H1 (cell line): Measurements from ENCODE around the gene JPH2. TPM values are rescaled to one million over a fixed set of nuclear protein-coding genes. Genes with fewer than 3 reads are reported as not detected.

Source experiments
- CTCF ChIA-PET: fragments of 300-600 bp; sonication (Branson Sonifier 250); formaldehyde crosslinking; loops from one replicate; lab custom pipeline; 2021; ENCODE audit not compliant: partially characterized antibody; lab: Charles Lee
- POLR2A ChIA-PET: fragments of 300-600 bp; sonication (Branson Sonifier 250); formaldehyde crosslinking; loops from one replicate; lab custom pipeline; 2021; ENCODE audit warnings: inconsistent platforms; ENCODE audit not compliant: partially characterized antibody; lab: Charles Lee
- DNase-seq, 2 experiments: peaks; one replicate each; pipeline versions ENCODE4 v3.0.0 to v3.0.0-alpha.2; 2010 to 2022; ENCODE audit warnings: low spot score in 2 of 2, low read depth in 1 of 2, mixed read lengths in 1 of 2
- FAIRE-seq: peaks from 2 replicates; lab custom pipeline; 2011; peaks lifted over from hg19 to GRCh38; lab: Jason Lieb, UNC
- H2AFZ ChIP-seq: 2 replicates; pipeline ENCODE4 v1.8.1; 2012; ENCODE audit warnings: low read length, inconsistent platforms
- H2AK5ac ChIP-seq: 2 replicates; pipeline ENCODE4 v1.6.1; 2013; ENCODE audit warnings: low read depth, low read length
- H2BK120ac ChIP-seq: replicated peaks from 2 replicates; pipeline ENCODE3; 2013; ENCODE audit warnings: low read depth, low read length, inconsistent platforms
- H2BK12ac ChIP-seq: 2 replicates; pipeline ENCODE4 v1.6.1; 2013; ENCODE audit warnings: low read depth, low read length
- H2BK15ac ChIP-seq: 2 replicates; pipeline ENCODE4 v1.6.1; 2013; ENCODE audit warnings: low read length
- H2BK20ac ChIP-seq: 2 replicates; pipeline ENCODE4 v1.6.1; 2013; ENCODE audit warnings: low read length
- H2BK5ac ChIP-seq: 2 replicates; pipeline ENCODE4 v1.6.1; 2013; ENCODE audit warnings: low read depth, low read length
- H3K14ac ChIP-seq: 2 replicates; pipeline ENCODE4 v1.6.1; 2013; ENCODE audit warnings: inconsistent platforms; ENCODE audit not compliant: insufficient read length
- H3K18ac ChIP-seq: 2 replicates; pipeline ENCODE4 v1.6.1; 2013; ENCODE audit warnings: low read length; ENCODE audit errors: extremely low read depth
- H3K23ac ChIP-seq: 2 replicates; pipeline ENCODE4 v1.6.1; 2013; ENCODE audit warnings: inconsistent platforms; ENCODE audit not compliant: insufficient read length
- H3K23me2 ChIP-seq: 2 replicates; pipeline ENCODE4 v1.6.1; 2013; ENCODE audit warnings: low read depth, low read length
- H3K27ac ChIP-seq: 2 replicates; pipeline ENCODE4 v1.6.1; 2011; ENCODE audit warnings: low read depth, low read length, inconsistent platforms
- H3K27me3 ChIP-seq, 4 experiments: replicated peaks in 1 of 4; 1 replicate in 1 of 4; 2 replicates in 3 of 4; pipeline versions ENCODE4 v1.6.1 to v1.8.1; 2011 to 2013; ENCODE audit warnings: low read length in 3 of 4, mild to moderate bottlenecking in 3 of 4, inconsistent platforms in 2 of 4, mixed read lengths in 2 of 4, moderate library complexity in 1 of 4; ENCODE audit not compliant: control insufficient read depth in 3 of 4, insufficient read depth in 3 of 4; ENCODE audit errors: extremely low read depth in 1 of 4
- H3K36me3 ChIP-seq, 4 experiments: 2 replicates each; pipeline versions ENCODE4 v1.6.1 to v1.8.1; 2011 to 2013; ENCODE audit warnings: mild to moderate bottlenecking in 4 of 4, low read length in 3 of 4, moderate library complexity in 2 of 4, control low read depth in 1 of 4, inconsistent platforms in 1 of 4; ENCODE audit not compliant: insufficient read depth in 4 of 4, control insufficient read depth in 2 of 4
- H3K4ac ChIP-seq: replicated peaks from 2 replicates; pipeline ENCODE3; 2013; ENCODE audit warnings: low read length, low read depth, mixed read lengths, inconsistent platforms; ENCODE audit not compliant: insufficient read length
- H3K4me1 ChIP-seq, 4 experiments: replicated peaks in 1 of 4; 1 replicate in 1 of 4; 2 replicates in 3 of 4; pipeline versions ENCODE4 v1.6.1 to v1.8.1; 2011 to 2013; ENCODE audit warnings: low read length in 3 of 4, inconsistent platforms in 2 of 4, mixed read lengths in 1 of 4; ENCODE audit not compliant: insufficient read depth in 4 of 4, control insufficient read depth in 3 of 4
- H3K4me2 ChIP-seq, 2 experiments: 2 replicates each; pipeline versions ENCODE4 v1.6.1 to v1.8.1; 2011 to 2013; ENCODE audit warnings: low read depth in 2 of 2, low read length in 2 of 2, control low read depth in 1 of 2, inconsistent platforms in 1 of 2, mild to moderate bottlenecking in 1 of 2; ENCODE audit not compliant: insufficient read depth in 1 of 2
- H3K4me3 ChIP-seq, 4 experiments: fragments of 200-600, 300-600 bp in 1 of 4; sonication (generic), shearing (Covaris generic), sonication (Bioruptor Twin) in 1 of 4; 2 replicates each; pipeline versions ENCODE4 v1.5.1 to v1.8.1; 2011 to 2016; ENCODE audit warnings: low read length in 4 of 4, low read depth in 3 of 4, control low read depth in 2 of 4, inconsistent platforms in 2 of 4, mild to moderate bottlenecking in 2 of 4, mixed read lengths in 1 of 4, moderate library complexity in 1 of 4; ENCODE audit not compliant: insufficient read depth in 2 of 4; ENCODE audit errors: extremely low read depth in 1 of 4
- H3K56ac ChIP-seq: replicated peaks from 2 replicates; pipeline ENCODE3; 2013; ENCODE audit warnings: low read depth, mild to moderate bottlenecking, mixed read lengths, low read length, inconsistent platforms; ENCODE audit not compliant: insufficient read length
- H3K79me1 ChIP-seq: 2 replicates; pipeline ENCODE4 v1.6.1; 2013; ENCODE audit warnings: low read depth, low read length, control low read depth
- H3K79me2 ChIP-seq, 2 experiments: 2 replicates each; pipeline versions ENCODE4 v1.6.1 to v1.8.1; 2012 to 2013; ENCODE audit warnings: low read length in 2 of 2, mild to moderate bottlenecking in 2 of 2, inconsistent platforms in 1 of 2; ENCODE audit not compliant: insufficient read depth in 2 of 2, control insufficient read depth in 1 of 2
- H3K9ac ChIP-seq, 4 experiments: replicated peaks in 1 of 4; 1 replicate in 1 of 4; 2 replicates in 3 of 4; pipeline versions ENCODE4 v1.6.1 to v1.8.1; 2011 to 2013; ENCODE audit warnings: low read depth in 3 of 4, low read length in 3 of 4, control low read depth in 2 of 4, mild to moderate bottlenecking in 2 of 4, moderate library complexity in 2 of 4, inconsistent platforms in 1 of 4; ENCODE audit errors: extremely low read depth in 1 of 4
- H3K9me3 ChIP-seq, 2 experiments: 2 replicates each; pipeline versions ENCODE4 v1.6.1 to v1.8.1; 2012 to 2013; ENCODE audit warnings: mild to moderate bottlenecking in 2 of 2, moderate library complexity in 2 of 2, control low read depth in 1 of 2, inconsistent platforms in 1 of 2, low read depth in 1 of 2, low read length in 1 of 2, mixed read lengths in 1 of 2; ENCODE audit not compliant: insufficient read depth in 2 of 2
- H4K20me1 ChIP-seq, 2 experiments: replicated peaks in 1 of 2; 2 replicates each; pipeline versions ENCODE3 to v1.8.1; 2011 to 2013; ENCODE audit warnings: inconsistent platforms in 2 of 2, low read length in 2 of 2, mild to moderate bottlenecking in 1 of 2; ENCODE audit not compliant: insufficient read depth in 2 of 2, control insufficient read depth in 1 of 2
- H4K5ac ChIP-seq: 2 replicates; pipeline ENCODE4 v1.6.1; 2013; ENCODE audit warnings: low read length, low read depth, mixed read lengths, inconsistent platforms; ENCODE audit not compliant: insufficient read length
- H4K8ac ChIP-seq: 2 replicates; pipeline ENCODE4 v1.8.0; 2013; ENCODE audit warnings: mild to moderate bottlenecking, moderate library complexity, low read length, inconsistent platforms; ENCODE audit not compliant: insufficient read depth; ENCODE audit errors: extremely low read depth
- H4K91ac ChIP-seq: replicated peaks from 2 replicates; pipeline ENCODE3; 2013; ENCODE audit warnings: low read length, mixed read lengths, inconsistent platforms; ENCODE audit not compliant: insufficient read length
- NANOG ChIP-seq: IDR thresholded peaks from 2 replicates; pipeline ENCODE4 v1.6.1; 2011; ENCODE audit warnings: low read length, low read depth, mild to moderate bottlenecking, inconsistent platforms; ENCODE audit not compliant: insufficient read depth, poor library complexity, severe bottlenecking
- WGBS, 2 experiments: shearing (Covaris generic) in 1 of 2; methylation state at CpG; one replicate each; pipeline versions ENCODE4 v1.1.6 to v1.1.7; 2013 to 2015; ENCODE audit warnings: low lambda C conversion rate in 2 of 2, mixed read lengths in 2 of 2, inconsistent platforms in 1 of 2, low coverage in 1 of 2, missing lambda C conversion rate in 1 of 2; ENCODE audit not compliant: insufficient replicate concordance in 2 of 2, insufficient coverage in 1 of 2, insufficient read length in 1 of 2; ENCODE audit errors: extremely low coverage in 1 of 2, missing lambda C conversion rate in 1 of 2; 5-methylcytosine and 5-hydroxymethylcytosine counted together
- polyA plus RNA-seq, 7 experiments: library from polyadenylated mRNA; depleted of rRNA in 3 of 7; stranded (reverse) in 5 of 7; unstranded in 2 of 7; fragments of >200 nt in 5 of 7; fragments of 200-250 nt in 2 of 7; gene quantifications; 1 replicate in 5 of 7; 2 replicates in 1 of 7; 4 replicates in 1 of 7; pipeline versions ENCODE4 v1.2.1 to v1.2.3, GENCODE V29; 2011 to 2013; ENCODE audit warnings: missing spikeins in 2 of 7, mixed read lengths in 2 of 7
- total RNA-seq: library from RNA; stranded (reverse); fragmentation: NEBNext Ultra II Directional; extraction: Animal tissue kit (Norgen Biotek cat#: 25700); gene quantifications from 2 replicates; pipeline ENCODE4 v1.2.1, GENCODE V29; 2021

JPH2 gene
- total and polyA plus RNA-seq, 2 of the 8 experiments (the other 6 are each of a cell fraction or from before 2014, with no cell fraction given) = 0.59 to 1.3 TPM

DNA sequence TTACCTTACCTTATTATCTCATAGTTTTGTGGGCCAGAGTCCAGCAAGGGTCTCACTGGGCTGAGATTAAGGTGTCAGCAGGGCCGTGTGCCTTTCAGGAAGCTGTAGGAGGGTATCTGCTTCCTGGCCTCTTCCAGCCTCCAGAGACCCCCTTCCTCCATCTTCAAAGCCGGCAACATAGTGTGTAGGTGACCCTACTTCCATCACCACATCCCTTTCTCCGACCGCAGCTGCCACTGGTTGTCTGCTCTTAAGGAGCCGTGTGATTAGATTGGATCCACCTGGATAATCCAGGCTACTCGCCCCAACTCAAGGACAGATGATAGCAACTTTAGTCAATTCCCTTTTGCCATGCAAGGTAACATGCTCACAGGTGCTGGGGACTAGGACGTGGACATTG is 91.2 kb downstream of the JPH2 start:
- no peaks in the 10 kb centered on the region for H3K4me1 ChIP-seq
- no peak overlapping the region for H3K9ac ChIP-seq
- no peak overlapping the region for H4K8ac ChIP-seq
- FAIRE-seq = no peak
- H2AK5ac ChIP-seq = no peak overlapping the region
- no peak overlapping the region for H2BK20ac ChIP-seq
- no peak overlapping the region for H3K23ac ChIP-seq
- ChIA-PET CTCF (interaction anchor here (1.2 to 4.2 kb wide), 5 partner anchors 10 to 94 kb away, joined by 3 to 17 read pairs (median 4); no protein-coding TSS in a partner anchor), POLR2A (no interaction called here)
- H3K9me3 ChIP-seq = no peaks in the 10 kb centered on the region
- no peak overlapping the region for H3K4me3 ChIP-seq
- no peaks in the 10 kb centered on the region for H3K36me3 ChIP-seq
- H3K79me1 ChIP-seq = no peaks in the 10 kb centered on the region
- H4K5ac ChIP-seq = no peak overlapping the region
- no peak overlapping the region for H2AFZ ChIP-seq
- H2BK5ac ChIP-seq = no peak overlapping the region
- no peaks in the 10 kb centered on the region for H3K79me2 ChIP-seq
- H3K56ac ChIP-seq = no peak overlapping the region
- DNase-seq = no peak
- H4K91ac ChIP-seq = no peak overlapping the region
- H2BK15ac ChIP-seq = no peak overlapping the region
- no peak overlapping the region for H3K27ac ChIP-seq
- H3K14ac ChIP-seq = no peak overlapping the region
- H4K20me1 ChIP-seq = no peaks in the 10 kb centered on the region
- no peak overlapping the region for H3K4ac ChIP-seq
- H3K27me3 ChIP-seq = no peaks in the 10 kb centered on the region
- no peak overlapping the region for H3K18ac ChIP-seq
- H3K4me2 ChIP-seq = no peak overlapping the region
- 91% methylated on average over 7 of the region's 7 CpGs; no CpG with 5 or more reads in 1 of the 2 experiments for WGBS, 2 experiments
- H2BK12ac ChIP-seq = no peak overlapping the region
- no peaks in the 10 kb centered on the region for H3K23me2 ChIP-seq
- no peak overlapping the region for H2BK120ac ChIP-seq
- no peak for TF ChIP-seq NANOG
